GM12878 (cell line): ENCODE data around the gene SNX33. TPM values are rescaled to one million over a fixed set of nuclear protein-coding genes. Genes with fewer than 3 reads are reported as not detected.
A peak's percentile ranks its signal among the peaks of the same experiment; 100 is the strongest.

Experiments used
- CBX3 ChIP-seq: fragments of 200-600 bp; sonication (generic); IDR thresholded peaks from 2 replicates; pipeline ENCODE4 v1.6.1; 2016; ENCODE audit warnings: low read depth, borderline replicate concordance
- CEBPB ChIP-seq, 2 experiments: fragments of 150-350 bp in 1 of 2; IDR thresholded peaks; 2 replicates each; pipeline ENCODE4 v1.6.1; 2012 to 2014; ENCODE audit warnings: low read depth in 2 of 2, low read length in 2 of 2, borderline replicate concordance in 1 of 2, inconsistent platforms in 1 of 2
- CREB1 ChIP-seq: IDR thresholded peaks from 2 replicates; pipeline ENCODE4 v1.6.1; 2012; ENCODE audit warnings: low read depth, mild to moderate bottlenecking, inconsistent platforms
- ESRRA ChIP-seq: IDR thresholded peaks from 2 replicates; pipeline ENCODE4 v1.6.1; 2012; ENCODE audit warnings: mild to moderate bottlenecking, low read length, improper control_type of control experiment
- HDAC2 ChIP-seq: fragments of 200-600 bp; sonication (generic); IDR thresholded peaks from 2 replicates; pipeline ENCODE4 v1.6.1; 2017
- HDGF ChIP-seq: fragments of 450-650 bp; IDR thresholded peaks from 2 replicates; pipeline ENCODE4 v1.6.1; 2016; ENCODE audit warnings: antibody characterized with exemption
- IKZF2 ChIP-seq, 2 experiments: fragments of 450-650 bp; IDR thresholded peaks; 2 replicates each; pipeline ENCODE4 v1.6.1; 2017; ENCODE audit warnings: mild to moderate bottlenecking in 2 of 2, moderate library complexity in 2 of 2
- JUNB ChIP-seq: IDR thresholded peaks from 2 replicates; pipeline ENCODE4 v1.6.1; 2016; ENCODE audit warnings: antibody characterized with exemption, mild to moderate bottlenecking
- RELA ChIP-seq: fragments of 450-650 bp; IDR thresholded peaks from 2 replicates; pipeline ENCODE4 v1.8.0; 2014; ENCODE audit warnings: borderline replicate concordance; ENCODE audit not compliant: partially characterized antibody
- SIX5 ChIP-seq: IDR thresholded peaks from 2 replicates; pipeline ENCODE4 v1.6.1; 2011; ENCODE audit warnings: mild to moderate bottlenecking, low read depth, low read length, moderate library complexity; ENCODE audit not compliant: severe bottlenecking
- SP1 ChIP-seq: IDR thresholded peaks from one replicate; pipeline ENCODE4 v1.6.1; 2011; ENCODE audit warnings: low read depth, low read length
- SUPT20H ChIP-seq: IDR thresholded peaks from 2 replicates; pipeline ENCODE4 v1.6.1; 2011; ENCODE audit warnings: low read depth, mild to moderate bottlenecking, low read length, moderate library complexity, borderline replicate concordance; ENCODE audit not compliant: control insufficient read depth
- ZNF384 ChIP-seq: IDR thresholded peaks from 2 replicates; pipeline ENCODE4 v1.6.1; 2012; ENCODE audit warnings: low read depth, mild to moderate bottlenecking, low read length, improper control_type of control experiment, borderline replicate concordance
- polyA plus RNA-seq, 11 experiments: library from polyadenylated mRNA; depleted of rRNA in 4 of 11; unstranded in 6 of 11; stranded (reverse) in 5 of 11; fragments of >200 nt; fragmentation: Nextera tagmentation in 4 of 11; fragmentation: Illumina TruSeq in 1 of 11; extraction: Ambion mirVana in 4 of 11; extraction: Trizol in 1 of 11; gene quantifications; 1 replicate in 1 of 11; 2 replicates in 10 of 11; pipeline versions ENCODE4 v1.2.1 to v1.2.3, GENCODE V29; 2011 to 2016; ENCODE audit warnings: inconsistent platforms in 2 of 11, missing spikeins in 2 of 11, low read depth in 1 of 11
- total RNA-seq, 4 experiments: library from RNA; depleted of rRNA in 3 of 4; stranded (reverse); fragments of >200 nt in 3 of 4; fragmentation: Illumina TruSeq in 1 of 4; extraction: Trizol in 1 of 4; gene quantifications; 2 replicates each; pipeline versions ENCODE4 v1.2.1 to v1.2.3, GENCODE V29; 2013 to 2021
- TF ChIP-seq, protein P1 (sequence below): fragments of 450-650 bp; IDR thresholded peaks from 2 replicates; pipeline ENCODE4 v1.6.1; 2017; ENCODE audit warnings: borderline replicate concordance
- TF ChIP-seq, protein P2 (sequence below): fragments of 450-650 bp; IDR thresholded peaks from 2 replicates; pipeline ENCODE4 v1.6.1; 2017; ENCODE audit warnings: mild to moderate bottlenecking, low read depth, inconsistent platforms; ENCODE audit not compliant: poor library complexity, severe bottlenecking
- TF ChIP-seq, protein P3 (sequence below): fragments of 450-650 bp; IDR thresholded peaks from 2 replicates; pipeline ENCODE4 v1.6.1; 2017; ENCODE audit warnings: low read depth, mild to moderate bottlenecking, moderate library complexity
- TF ChIP-seq, protein P4 (sequence below): fragments of 450-650 bp; formaldehyde crosslinking; IDR thresholded peaks from 2 replicates; pipeline ENCODE4 v1.4.0; 2022; ENCODE audit warnings: mild to moderate bottlenecking, moderate library complexity
- TF ChIP-seq, protein P5 (sequence below): fragments of 450-650 bp; IDR thresholded peaks from 2 replicates; pipeline ENCODE4 v1.6.1; 2014; ENCODE audit warnings: mild to moderate bottlenecking
- TF ChIP-seq, protein P6 (sequence below): IDR thresholded peaks from 2 replicates; pipeline ENCODE4 v1.6.1; 2011; ENCODE audit warnings: low read depth, mild to moderate bottlenecking, low read length, moderate library complexity, borderline replicate concordance; ENCODE audit errors: extremely low read depth

The SNX33 gene
- total and polyA plus RNA-seq, 10 of the 15 experiments (the other 5 are each of a cell fraction or from before 2014, with no cell fraction given), result 0.13 to 1.9 (median 0.55) TPM

DNA sequence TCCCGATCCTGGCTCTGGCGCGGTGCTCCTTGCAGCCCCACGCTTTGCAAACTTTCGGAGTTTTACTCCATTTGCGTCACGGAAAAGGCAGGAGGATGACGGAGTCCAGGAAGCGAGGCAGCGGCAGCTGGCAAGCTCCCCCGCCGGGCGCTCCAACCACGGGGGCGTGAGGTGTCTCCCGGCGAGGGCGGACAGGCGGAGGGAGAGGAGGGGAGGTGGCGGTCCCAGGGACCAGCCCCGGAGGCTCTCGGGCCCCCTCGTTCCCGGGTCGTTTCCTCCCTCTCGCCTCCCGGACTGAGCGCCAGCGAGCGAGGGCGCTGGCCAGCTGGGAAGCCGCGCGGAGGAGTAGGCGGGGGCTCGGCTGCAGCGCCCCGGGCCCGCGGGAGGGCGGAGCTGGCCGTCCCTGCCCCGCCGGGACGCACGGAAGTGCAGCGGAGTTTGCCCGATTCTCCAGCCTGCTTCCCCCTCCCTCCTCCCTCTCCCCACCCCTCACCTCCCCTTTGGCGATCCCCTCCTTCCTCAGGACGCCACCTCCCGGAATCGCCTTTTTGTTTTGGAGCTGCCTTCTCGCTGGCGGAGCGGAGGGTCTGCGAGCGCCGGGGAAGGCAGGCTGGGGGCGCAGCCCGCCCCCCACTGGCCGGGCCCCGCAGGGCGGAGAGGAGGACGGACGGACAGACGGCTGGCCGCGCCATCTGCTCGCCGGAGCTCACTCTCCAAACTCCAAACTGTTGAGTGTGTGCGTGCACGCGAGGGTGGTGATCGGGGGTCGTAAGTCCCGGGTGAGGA is at the start of gene SNX33 (continued):
- TF ChIP-seq, protein P1, sequence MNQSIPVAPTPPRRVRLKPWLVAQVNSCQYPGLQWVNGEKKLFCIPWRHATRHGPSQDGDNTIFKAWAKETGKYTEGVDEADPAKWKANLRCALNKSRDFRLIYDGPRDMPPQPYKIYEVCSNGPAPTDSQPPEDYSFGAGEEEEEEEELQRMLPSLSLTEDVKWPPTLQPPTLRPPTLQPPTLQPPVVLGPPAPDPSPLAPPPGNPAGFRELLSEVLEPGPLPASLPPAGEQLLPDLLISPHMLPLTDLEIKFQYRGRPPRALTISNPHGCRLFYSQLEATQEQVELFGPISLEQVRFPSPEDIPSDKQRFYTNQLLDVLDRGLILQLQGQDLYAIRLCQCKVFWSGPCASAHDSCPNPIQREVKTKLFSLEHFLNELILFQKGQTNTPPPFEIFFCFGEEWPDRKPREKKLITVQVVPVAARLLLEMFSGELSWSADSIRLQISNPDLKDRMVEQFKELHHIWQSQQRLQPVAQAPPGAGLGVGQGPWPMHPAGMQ, result no peak
- TF ChIP-seq, protein P2, sequence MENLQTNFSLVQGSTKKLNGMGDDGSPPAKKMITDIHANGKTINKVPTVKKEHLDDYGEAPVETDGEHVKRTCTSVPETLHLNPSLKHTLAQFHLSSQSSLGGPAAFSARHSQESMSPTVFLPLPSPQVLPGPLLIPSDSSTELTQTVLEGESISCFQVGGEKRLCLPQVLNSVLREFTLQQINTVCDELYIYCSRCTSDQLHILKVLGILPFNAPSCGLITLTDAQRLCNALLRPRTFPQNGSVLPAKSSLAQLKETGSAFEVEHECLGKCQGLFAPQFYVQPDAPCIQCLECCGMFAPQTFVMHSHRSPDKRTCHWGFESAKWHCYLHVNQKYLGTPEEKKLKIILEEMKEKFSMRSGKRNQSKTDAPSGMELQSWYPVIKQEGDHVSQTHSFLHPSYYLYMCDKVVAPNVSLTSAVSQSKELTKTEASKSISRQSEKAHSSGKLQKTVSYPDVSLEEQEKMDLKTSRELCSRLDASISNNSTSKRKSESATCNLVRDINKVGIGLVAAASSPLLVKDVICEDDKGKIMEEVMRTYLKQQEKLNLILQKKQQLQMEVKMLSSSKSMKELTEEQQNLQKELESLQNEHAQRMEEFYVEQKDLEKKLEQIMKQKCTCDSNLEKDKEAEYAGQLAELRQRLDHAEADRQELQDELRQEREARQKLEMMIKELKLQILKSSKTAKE, result no peak
- no peak for TF ChIP-seq SP1
- TF ChIP-seq RELA, result no peak
- TF ChIP-seq, protein P3, sequence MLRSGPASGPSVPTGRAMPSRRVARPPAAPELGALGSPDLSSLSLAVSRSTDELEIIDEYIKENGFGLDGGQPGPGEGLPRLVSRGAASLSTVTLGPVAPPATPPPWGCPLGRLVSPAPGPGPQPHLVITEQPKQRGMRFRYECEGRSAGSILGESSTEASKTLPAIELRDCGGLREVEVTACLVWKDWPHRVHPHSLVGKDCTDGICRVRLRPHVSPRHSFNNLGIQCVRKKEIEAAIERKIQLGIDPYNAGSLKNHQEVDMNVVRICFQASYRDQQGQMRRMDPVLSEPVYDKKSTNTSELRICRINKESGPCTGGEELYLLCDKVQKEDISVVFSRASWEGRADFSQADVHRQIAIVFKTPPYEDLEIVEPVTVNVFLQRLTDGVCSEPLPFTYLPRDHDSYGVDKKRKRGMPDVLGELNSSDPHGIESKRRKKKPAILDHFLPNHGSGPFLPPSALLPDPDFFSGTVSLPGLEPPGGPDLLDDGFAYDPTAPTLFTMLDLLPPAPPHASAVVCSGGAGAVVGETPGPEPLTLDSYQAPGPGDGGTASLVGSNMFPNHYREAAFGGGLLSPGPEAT, result 0 out of 2 replicates have a peak, but pooled peaks have one; percentile 37
- no peak for TF ChIP-seq ESRRA
- TF ChIP-seq CBX3, result no peak
- no peak for TF ChIP-seq SIX5
- TF ChIP-seq, protein P4, sequence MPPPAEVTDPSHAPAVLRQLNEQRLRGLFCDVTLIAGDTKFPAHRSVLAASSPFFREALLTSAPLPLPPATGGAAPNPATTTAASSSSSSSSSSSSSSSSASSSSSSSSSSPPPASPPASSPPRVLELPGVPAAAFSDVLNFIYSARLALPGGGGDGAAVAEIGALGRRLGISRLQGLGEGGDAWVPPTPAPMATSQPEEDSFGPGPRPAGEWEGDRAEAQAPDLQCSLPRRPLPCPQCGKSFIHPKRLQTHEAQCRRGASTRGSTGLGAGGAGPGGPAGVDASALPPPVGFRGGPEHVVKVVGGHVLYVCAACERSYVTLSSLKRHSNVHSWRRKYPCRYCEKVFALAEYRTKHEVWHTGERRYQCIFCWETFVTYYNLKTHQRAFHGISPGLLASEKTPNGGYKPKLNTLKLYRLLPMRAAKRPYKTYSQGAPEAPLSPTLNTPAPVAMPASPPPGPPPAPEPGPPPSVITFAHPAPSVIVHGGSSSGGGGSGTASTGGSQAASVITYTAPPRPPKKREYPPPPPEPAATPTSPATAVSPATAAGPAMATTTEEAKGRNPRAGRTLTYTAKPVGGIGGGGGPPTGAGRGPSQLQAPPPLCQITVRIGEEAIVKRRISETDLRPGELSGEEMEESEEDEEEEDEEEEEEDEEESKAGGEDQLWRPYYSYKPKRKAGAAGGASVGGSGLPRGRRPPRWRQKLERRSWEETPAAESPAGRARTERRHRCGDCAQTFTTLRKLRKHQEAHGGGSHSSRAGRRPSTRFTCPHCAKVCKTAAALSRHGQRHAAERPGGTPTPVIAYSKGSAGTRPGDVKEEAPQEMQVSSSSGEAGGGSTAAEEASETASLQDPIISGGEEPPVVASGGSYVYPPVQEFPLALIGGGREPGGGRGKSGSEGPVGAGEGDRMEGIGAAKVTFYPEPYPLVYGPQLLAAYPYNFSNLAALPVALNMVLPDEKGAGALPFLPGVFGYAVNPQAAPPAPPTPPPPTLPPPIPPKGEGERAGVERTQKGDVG, result no peak
- TF ChIP-seq, protein P5, sequence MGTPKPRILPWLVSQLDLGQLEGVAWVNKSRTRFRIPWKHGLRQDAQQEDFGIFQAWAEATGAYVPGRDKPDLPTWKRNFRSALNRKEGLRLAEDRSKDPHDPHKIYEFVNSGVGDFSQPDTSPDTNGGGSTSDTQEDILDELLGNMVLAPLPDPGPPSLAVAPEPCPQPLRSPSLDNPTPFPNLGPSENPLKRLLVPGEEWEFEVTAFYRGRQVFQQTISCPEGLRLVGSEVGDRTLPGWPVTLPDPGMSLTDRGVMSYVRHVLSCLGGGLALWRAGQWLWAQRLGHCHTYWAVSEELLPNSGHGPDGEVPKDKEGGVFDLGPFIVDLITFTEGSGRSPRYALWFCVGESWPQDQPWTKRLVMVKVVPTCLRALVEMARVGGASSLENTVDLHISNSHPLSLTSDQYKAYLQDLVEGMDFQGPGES, result no peak
- TF ChIP-seq HDGF, result no peak
- no peak for TF ChIP-seq HDAC2
- no peak for TF ChIP-seq SUPT20H
- TF ChIP-seq IKZF2 (IDR thresholded peaks at IDR 0.05), result peak; percentile 51 to 64; a peak in 3 of 4 replicates
- 0 out of 2 replicates have a peak, but pooled peaks have one; percentile 25 for TF ChIP-seq CREB1
- TF ChIP-seq CEBPB (IDR thresholded peaks at IDR 0.05; ENCODE audit: borderline replicate concordance in 1 of 2, low read depth in 2 of 2, low read length in 2 of 2), result no peak
- TF ChIP-seq ZNF384, result no peak
- TF ChIP-seq, protein P6, sequence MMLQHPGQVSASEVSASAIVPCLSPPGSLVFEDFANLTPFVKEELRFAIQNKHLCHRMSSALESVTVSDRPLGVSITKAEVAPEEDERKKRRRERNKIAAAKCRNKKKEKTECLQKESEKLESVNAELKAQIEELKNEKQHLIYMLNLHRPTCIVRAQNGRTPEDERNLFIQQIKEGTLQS, result no peak
- TF ChIP-seq JUNB, result no peak
